GM21576 (cell line): Measurements from ENCODE around the gene TAPBP.
"Not testable (repeated sequence)": the region's sequence is repeated elsewhere in the genome, so short reads cannot be mapped to it uniquely, and the experiment has no call there.

ENCODE experiments used
- ATAC-seq: cut with Tn5 transposase; IDR thresholded peaks from one replicate; pipeline ENCODE4 v1.9.1; 2021; ENCODE audit warnings: mild to moderate bottlenecking, moderate library complexity; ENCODE audit not compliant: unreplicated experiment

Gene TAPBP

GRCh38 chr6:33297956-33298772, 15.7 kb downstream of the TAPBP start:
- ATAC-seq, result no peak

GRCh38 chr6:33297406-33297955, 16.4 kb downstream of the TAPBP start:
- no peak for ATAC-seq

DNA sequence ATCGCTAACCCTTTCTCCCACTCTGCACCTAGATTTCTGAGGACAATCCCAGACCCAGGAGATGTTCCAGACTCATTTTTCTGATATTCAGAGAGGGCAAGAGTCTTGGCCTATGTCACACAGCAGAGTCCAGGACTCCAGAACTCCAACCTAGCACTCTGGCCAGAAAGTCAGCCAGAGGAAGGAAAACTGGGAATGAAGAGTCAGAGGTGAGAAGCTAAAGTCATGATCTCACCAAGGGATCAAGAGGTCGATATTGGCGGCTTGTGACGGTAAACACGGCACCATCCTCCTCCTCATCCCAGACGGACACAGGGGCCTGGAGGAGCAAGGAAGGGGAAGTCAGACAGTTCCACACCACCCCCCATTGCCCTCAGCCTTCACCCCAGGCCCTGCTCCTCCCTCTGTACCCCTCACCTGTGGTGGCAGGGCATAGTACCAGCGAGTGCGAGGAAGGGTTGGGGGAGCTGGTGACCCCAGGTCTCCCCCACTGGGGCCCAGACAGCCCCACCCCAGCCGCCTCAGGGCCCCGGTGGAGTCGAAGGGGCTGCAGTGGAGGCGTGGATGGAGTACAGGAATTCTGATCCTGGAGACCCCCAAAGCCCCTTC, 17.0 kb downstream of the TAPBP start:
- no peak for ATAC-seq

DNA sequence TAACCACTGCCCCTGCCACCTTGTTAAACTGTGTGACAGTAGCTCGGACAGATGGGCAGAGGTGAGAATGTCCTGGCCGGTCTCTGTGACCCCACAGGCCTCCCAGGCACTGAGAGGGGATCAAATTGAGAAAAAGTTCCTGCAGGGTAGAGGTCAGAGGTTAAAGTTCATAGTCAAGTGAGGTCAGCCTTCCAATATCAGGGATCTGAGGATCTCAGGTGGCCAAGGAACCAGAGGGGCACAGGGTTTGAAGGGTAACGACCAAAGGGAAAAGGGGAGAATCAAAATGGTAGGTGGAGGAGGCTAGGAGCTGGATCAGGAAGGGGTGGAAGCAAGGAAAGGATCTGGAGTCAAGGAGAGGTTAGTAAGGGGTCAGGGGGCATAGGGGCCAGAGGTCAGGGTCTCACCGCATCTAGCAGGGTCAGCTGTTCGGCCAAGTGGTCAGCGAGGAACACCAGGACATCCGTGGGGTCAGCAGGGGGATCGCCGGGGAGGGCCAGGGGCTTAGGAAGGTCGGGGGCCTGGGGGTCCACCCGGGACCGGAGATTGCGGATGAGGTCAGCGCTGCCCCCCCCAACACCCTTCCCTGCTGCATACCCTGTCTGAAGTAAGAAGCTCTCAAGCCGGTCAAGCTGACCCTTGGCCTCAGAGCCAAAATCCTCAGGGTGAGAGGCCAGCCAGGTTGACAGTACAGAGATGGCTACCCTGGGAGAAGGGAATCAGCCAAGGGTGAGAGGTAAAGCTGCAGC, 18.1 kb downstream of the TAPBP start:
- no peak for ATAC-seq

DNA sequence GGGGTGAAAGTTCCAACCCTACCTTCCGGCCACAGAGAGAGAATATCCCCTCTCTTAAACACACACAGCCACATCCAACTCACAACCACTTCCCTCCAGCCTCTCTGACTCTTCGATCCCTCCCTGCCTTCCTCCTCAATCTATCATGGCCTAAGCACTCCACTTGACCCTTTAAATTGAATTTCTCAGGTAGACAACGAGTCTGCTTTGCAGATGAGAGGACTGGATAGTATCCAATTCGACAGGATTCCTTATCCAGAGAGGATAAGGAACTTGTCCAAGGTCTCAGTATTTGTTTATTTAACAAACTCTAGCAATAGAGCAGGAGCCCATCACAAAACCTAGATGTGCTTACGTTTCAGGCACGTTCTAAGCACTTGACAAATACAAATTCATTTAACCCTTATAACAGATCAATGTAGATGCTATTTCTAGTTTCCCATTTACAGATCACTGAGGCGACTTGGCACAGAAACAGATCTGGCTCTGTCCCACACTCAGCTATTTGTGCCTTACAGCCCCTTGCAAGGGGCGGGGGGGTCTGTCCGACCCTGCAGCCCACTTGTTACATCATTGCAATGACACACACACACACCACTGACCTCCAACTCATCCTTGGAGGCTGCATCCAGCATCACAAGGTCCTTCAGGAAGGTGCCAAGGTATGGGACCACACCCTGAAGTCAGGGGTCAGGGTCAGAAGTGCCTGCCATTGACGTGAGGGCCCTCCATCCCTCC, 19.6 kb downstream of the TAPBP start:
- no peak for ATAC-seq

GRCh38 chr6:33292996-33293682, 20.7 kb downstream of the TAPBP start:
- ATAC-seq, result no peak

DNA sequence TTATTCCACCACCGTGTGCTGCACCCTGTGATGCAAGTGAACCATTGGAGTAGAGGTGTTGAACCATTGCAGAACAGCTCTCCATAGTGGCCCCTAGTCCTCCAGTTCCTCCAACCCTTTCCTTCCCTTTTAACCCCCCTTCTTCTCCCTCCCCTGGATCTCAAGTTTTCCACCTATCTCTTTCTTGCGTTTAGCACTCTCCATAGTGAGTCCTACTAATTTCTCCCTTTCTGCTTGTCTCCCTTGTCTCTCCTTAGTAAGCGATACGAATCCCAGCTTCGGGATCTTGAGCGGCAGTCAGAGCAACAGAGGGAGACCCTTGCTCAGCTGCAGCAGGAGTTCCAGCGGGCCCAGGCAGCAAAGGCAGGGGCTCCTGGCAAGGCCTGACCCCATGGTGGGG, 23.4 kb downstream of the TAPBP start:
- ATAC-seq, result no peak

GRCh38 chr6:33289784-33290315, 24.0 kb downstream of the TAPBP start:
- ATAC-seq, result no peak

DNA sequence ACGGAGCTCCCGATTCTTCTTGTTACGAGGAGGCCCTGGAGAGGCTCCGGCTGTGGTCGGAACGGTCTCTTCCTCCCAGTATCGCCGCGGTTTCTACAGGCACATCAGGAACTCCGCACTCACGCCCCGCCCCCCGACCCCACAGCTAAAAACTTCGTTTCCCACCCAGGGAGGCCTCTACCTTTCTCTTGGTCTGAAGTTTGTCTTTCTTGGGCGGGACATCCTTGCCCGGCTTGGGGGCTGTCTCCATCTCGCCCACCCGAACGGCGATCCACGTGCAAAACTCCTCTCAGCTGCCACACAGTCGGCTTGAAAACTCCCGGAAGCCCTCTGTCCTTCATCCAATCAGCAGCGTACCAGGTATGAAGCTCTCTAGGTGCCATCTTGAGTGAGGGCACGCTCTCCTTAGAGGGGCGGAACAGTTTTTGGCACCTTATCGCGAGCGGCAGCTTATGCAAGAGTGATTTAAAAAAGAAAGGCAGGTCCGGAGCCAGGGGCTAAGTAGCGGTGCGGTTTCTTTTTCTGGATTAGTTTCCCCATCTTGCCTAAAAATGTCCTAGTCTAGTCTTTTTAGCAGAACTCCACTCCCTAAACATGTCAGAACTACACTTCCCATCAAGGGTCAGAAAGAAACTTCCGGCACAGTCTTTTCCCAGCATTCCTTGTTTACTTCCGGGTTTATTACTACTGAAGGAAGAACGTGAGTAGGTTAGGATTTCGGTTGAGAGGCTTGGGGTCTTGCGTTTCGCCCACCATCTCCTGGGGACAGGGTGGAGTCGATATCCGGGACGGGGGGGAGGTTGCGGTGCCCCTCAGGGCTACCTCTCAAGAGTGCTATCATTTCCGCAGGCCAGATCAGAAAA, 24.7 kb downstream of the TAPBP start, which contains the start of the genes PFDN6 and WDR46:
Gene PFDN6 (plus strand): TSS at position 681 of the 863 bp plus-strand sequence. CDS start 256 bp downstream, outside the sequence.
Gene WDR46 (minus strand): TSS at position 319 of the 863 bp plus-strand sequence. CDS start 69 bp downstream, at position 250.
- peak; percentile 64 for ATAC-seq

DNA sequence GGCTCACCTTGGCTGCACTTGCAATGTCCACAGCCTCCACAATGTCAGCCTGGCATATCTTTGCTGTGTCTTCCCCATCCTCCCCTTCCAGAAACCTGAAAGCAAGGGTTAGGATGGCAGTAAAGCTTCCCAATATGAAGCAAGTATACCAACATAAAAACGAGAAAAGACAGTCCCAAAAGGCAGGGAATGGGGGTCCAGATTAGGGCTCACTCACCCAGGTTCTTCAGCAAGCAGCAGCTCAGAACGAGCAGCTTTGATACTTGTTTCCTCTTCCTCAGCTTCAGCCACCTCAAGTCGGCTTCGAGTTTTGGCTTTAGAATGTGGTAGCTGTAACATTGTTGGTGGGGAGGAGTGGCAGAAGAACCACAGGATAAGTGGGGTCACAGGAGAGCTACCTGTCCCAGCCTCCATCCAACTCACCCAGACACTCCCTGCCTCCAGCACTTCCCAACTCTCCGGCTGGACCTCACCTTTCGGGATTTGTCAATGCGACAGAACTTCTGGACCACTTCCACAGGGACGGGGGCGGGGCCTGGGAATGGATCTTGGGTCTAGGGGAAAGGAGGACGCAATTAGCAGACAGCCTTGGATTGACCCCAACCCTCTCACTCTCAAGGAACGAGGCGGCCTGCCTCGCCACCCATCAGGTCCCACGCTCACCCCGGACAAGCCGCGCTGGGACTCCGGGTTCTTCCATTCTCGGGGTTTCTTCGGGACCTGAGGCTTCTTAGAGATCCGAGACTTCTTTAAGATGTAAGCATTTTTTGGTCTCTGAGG, 25.5 kb downstream of the TAPBP start:
- ATAC-seq, result no peak

- ATAC-seq, result no peak
Observed at GRCh38 chr6:33286946-33287914, 26.6 kb downstream of the TAPBP start.

DNA sequence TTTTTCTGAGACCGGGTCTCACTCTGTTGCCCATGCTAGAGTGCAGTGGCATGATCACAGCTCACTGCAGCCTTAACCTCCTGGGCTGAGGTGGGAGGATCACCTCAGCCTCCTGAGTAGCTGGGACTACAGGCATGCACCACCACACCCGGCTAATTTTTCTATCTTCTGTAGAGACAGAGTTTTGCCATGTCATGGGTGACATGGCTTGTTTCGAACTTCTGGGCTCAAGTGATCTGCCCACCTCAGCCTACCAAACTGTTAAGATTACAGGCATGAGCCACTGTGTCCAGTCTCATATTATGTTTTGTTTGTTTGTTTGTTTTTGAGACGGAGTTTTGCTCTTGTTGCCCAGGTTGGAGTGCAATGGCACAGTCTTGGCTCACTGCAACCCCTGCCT, 28.7 kb downstream of the TAPBP start:
- not testable (repeated sequence) for ATAC-seq

GRCh38 chr6:33280539-33280938, 33.3 kb downstream of the TAPBP start:
- no peak for ATAC-seq

DNA sequence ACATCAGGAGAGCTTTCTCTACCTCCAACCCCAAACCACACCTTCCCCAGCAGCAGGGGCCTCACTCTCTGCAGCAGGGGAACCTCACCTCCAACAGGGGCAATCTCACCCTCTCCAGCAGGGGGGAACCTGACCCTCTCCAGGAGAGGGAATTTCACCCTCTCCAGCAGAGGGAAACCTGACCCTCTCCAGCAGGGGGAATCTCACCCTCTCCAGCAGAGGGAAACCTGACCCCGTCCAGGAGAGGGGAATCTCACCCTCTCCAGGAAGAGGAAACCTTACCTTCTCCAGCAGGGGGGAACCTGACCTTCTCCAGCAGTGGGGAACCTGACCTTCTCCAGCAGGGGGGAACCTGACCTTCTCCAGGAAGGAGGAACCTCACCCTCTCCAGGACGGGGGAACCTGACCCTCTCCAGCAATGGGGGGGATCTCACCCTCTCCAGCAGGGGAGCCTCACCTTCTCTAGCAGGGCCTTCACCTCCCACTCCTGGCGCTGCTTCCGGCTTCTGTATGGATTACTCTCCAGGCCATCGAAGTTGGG, 33.8 kb downstream of the TAPBP start:
- no peak for ATAC-seq

GRCh38 chr6:33279257-33279695, 34.6 kb downstream of the TAPBP start:
- no peak for ATAC-seq

GRCh38 chr6:33278810-33279209, 35.1 kb downstream of the TAPBP start:
- no peak for ATAC-seq

DNA sequence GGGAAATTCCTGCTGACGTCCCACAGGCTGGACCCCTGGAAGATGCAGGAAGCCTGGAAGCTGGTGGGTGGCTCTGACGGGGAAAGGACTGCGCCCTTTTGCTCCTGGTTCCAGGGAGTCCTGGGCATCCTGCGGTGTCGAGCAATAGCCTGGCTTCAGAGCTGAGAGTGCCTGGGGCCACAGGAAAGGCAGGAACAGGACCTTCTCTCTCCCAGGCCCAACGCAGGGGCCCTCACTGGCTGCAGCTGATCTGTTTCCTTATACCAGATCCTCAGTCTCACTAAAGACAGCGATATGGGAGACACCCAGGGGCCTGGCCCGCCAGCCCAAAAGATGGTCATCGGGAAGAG, 35.5 kb downstream of the TAPBP start:
- ATAC-seq, result no peak
